Activated CD4-positive, alpha-beta T cell treated with anti-CD3 and anti-CD28 coated beads, Interleukin-2, Interleukin-6, amounts not matched to agents 100 ng/mL and 50 ng/mL, durations not matched to agents 16 hours and 8 hours (primary cell): Measurements from ENCODE around the gene CEBPG.

Experiments used
- DNase-seq: peaks from one replicate; pipeline ENCODE4 v3.0.0-alpha.2; 2020

Gene CEBPG

GRCh38 chr19:33382982-33383381 is 9.5 kb downstream of the CEBPG start:
- no peak for DNase-seq

- no peak for DNase-seq
Observed at GRCh38 chr19:33383720-33384292, 10.3 kb downstream of the CEBPG start.

GRCh38 chr19:33384983-33385382 is 11.5 kb downstream of the CEBPG start:
- no peak for DNase-seq

GRCh38 chr19:33385956-33386355 is 12.4 kb downstream of the CEBPG start:
- no peak for DNase-seq

GRCh38 chr19:33386361-33386858 is 12.9 kb downstream of the CEBPG start:
- DNase-seq = no peak

GRCh38 chr19:33387351-33388230 is 14.1 kb downstream of the CEBPG start:
- no peak for DNase-seq

GRCh38 chr19:33388231-33388724 is 14.8 kb downstream of the CEBPG start:
- no peak for DNase-seq

GRCh38 chr19:33388725-33389420 is 15.4 kb downstream of the CEBPG start:
- no peak for DNase-seq

GRCh38 chr19:33389421-33390100 is 16.1 kb downstream of the CEBPG start:
- DNase-seq = no peak

- DNase-seq = no peak
Observed at GRCh38 chr19:33390101-33390907, 16.8 kb downstream of the CEBPG start.

GRCh38 chr19:33390908-33391630 is 17.6 kb downstream of the CEBPG start:
- DNase-seq = no peak

- no peak for DNase-seq
Observed at GRCh38 chr19:33391631-33392249, 18.2 kb downstream of the CEBPG start.

- DNase-seq = no peak
Observed at GRCh38 chr19:33392341-33393285, 19.1 kb downstream of the CEBPG start.

- DNase-seq = no peak
Observed at GRCh38 chr19:33393286-33394005, 19.9 kb downstream of the CEBPG start.

GRCh38 chr19:33394006-33394722 is 20.7 kb downstream of the CEBPG start:
- DNase-seq = no peak

- DNase-seq = no peak
Observed at GRCh38 chr19:33394723-33395560, 21.4 kb downstream of the CEBPG start.
